Panc1 (cell line): ENCODE data around the gene MADD.

ENCODE experiments used
- POLR2AphosphoS5 ChIP-seq: IDR thresholded peaks from 2 replicates; pipeline ENCODE4 v1.6.1; 2012; ENCODE audit warnings: mild to moderate bottlenecking, low read depth, low read length, moderate library complexity
- SIN3A ChIP-seq: IDR thresholded peaks from 2 replicates; pipeline ENCODE4 v1.6.1; 2012; ENCODE audit warnings: low read depth, mild to moderate bottlenecking, low read length, moderate library complexity, borderline replicate concordance; ENCODE audit not compliant: insufficient read depth
- TCF7L2 ChIP-seq: IDR thresholded peaks from 2 replicates; pipeline ENCODE4 v1.6.1; 2011; ENCODE audit warnings: mild to moderate bottlenecking, low read depth, low read length, inconsistent platforms
- TF ChIP-seq, protein P1 (sequence below): fragments of 450-650 bp; IDR thresholded peaks from 2 replicates; pipeline ENCODE4 v1.5.1; 2017; ENCODE audit warnings: mild to moderate bottlenecking
- TF ChIP-seq, protein P2 (sequence below), 2 experiments: IDR thresholded peaks; 2 replicates each; pipeline ENCODE4 v1.6.1; 2011 to 2012; ENCODE audit warnings: low read depth in 2 of 2, control low read depth in 1 of 2, low read length in 1 of 2, mild to moderate bottlenecking in 1 of 2, moderate library complexity in 1 of 2; ENCODE audit not compliant: insufficient read depth in 1 of 2

DNA sequence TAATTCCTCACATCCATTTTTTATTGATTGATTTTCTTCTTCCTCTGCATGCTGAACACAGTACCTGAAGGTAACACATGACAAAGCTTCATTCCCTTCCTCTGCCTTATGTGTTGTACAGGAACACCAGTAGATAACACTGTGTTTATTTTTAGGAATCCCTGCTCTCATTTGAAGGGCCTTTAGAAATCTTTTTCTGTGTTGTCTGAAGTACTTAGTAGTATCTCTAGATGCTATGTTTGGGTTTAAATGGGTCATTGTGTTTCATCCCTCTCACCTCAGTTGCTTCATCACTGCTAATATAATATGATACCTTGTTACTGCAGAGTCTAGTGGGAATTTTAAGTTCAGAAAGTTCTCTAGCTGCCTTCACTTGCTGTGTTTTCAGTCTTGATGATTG is 10.2 kb downstream of the MADD start:
- TF ChIP-seq POLR2AphosphoS5, result no peak
- TF ChIP-seq, protein P1, sequence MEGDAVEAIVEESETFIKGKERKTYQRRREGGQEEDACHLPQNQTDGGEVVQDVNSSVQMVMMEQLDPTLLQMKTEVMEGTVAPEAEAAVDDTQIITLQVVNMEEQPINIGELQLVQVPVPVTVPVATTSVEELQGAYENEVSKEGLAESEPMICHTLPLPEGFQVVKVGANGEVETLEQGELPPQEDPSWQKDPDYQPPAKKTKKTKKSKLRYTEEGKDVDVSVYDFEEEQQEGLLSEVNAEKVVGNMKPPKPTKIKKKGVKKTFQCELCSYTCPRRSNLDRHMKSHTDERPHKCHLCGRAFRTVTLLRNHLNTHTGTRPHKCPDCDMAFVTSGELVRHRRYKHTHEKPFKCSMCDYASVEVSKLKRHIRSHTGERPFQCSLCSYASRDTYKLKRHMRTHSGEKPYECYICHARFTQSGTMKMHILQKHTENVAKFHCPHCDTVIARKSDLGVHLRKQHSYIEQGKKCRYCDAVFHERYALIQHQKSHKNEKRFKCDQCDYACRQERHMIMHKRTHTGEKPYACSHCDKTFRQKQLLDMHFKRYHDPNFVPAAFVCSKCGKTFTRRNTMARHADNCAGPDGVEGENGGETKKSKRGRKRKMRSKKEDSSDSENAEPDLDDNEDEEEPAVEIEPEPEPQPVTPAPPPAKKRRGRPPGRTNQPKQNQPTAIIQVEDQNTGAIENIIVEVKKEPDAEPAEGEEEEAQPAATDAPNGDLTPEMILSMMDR, result no peak
- TF ChIP-seq, protein P2, sequence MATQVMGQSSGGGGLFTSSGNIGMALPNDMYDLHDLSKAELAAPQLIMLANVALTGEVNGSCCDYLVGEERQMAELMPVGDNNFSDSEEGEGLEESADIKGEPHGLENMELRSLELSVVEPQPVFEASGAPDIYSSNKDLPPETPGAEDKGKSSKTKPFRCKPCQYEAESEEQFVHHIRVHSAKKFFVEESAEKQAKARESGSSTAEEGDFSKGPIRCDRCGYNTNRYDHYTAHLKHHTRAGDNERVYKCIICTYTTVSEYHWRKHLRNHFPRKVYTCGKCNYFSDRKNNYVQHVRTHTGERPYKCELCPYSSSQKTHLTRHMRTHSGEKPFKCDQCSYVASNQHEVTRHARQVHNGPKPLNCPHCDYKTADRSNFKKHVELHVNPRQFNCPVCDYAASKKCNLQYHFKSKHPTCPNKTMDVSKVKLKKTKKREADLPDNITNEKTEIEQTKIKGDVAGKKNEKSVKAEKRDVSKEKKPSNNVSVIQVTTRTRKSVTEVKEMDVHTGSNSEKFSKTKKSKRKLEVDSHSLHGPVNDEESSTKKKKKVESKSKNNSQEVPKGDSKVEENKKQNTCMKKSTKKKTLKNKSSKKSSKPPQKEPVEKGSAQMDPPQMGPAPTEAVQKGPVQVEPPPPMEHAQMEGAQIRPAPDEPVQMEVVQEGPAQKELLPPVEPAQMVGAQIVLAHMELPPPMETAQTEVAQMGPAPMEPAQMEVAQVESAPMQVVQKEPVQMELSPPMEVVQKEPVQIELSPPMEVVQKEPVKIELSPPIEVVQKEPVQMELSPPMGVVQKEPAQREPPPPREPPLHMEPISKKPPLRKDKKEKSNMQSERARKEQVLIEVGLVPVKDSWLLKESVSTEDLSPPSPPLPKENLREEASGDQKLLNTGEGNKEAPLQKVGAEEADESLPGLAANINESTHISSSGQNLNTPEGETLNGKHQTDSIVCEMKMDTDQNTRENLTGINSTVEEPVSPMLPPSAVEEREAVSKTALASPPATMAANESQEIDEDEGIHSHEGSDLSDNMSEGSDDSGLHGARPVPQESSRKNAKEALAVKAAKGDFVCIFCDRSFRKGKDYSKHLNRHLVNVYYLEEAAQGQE (IDR thresholded peaks at IDR 0.05; ENCODE audit: insufficient read depth in 1 of 2, low read depth in 2 of 2, low read length in 1 of 2), result no peak
- no peak for TF ChIP-seq SIN3A
- TF ChIP-seq TCF7L2, result no peak
